K562 (cell line): ENCODE results near the gene STK25. TPM values are rescaled to one million over a fixed set of nuclear protein-coding genes. Genes with fewer than 3 reads are reported as not detected.

ENCODE experiments used
- ATAC-seq: fragments of 200-7000 bp; cut with Tn5 transposase; 3 replicates; pipeline ENCODE4 v1.9.1; 2020; ENCODE audit warnings: moderate library complexity
- BruUV-seq: library from RNA; stranded (reverse); fragments of 400-500 nt; replicated peaks from 2 replicates; lab custom pipeline; 2021; lab: Mats Ljungman, UMichigan
- CTCF ChIA-PET: fragments of 300-600 bp; formaldehyde crosslinking; extraction: SDS; loops from one replicate; lab custom pipeline; 2021; ENCODE audit warnings: low intra/inter-chr PET ratio; lab: Yijun Ruan, JAX
- POLR2A ChIA-PET: fragments of 300-600, 350-650 bp; sonication (Branson Sonifier 250); formaldehyde crosslinking; extraction: SDS; loops from one replicate; lab custom pipeline; 2021; ENCODE audit warnings: antibody characterized with exemption, inconsistent platforms; lab: Yijun Ruan, JAX
- DNase-seq, 4 experiments: peaks; one replicate each; pipeline versions ENCODE4 v3.0.0 to v3.0.0-alpha.2; 2011 to 2018; ENCODE audit warnings: low spot score in 3 of 4, mixed read lengths in 3 of 4; ENCODE audit errors: extremely low read depth in 1 of 4
- FAIRE-seq: peaks from 2 replicates; lab custom pipeline; 2011; peaks lifted over from hg19 to GRCh38; lab: Jason Lieb, UNC
- H2AFZ ChIP-seq: 2 replicates; pipeline ENCODE4 v1.6.0; 2011; ENCODE audit warnings: low read depth, low read length, control low read depth, inconsistent platforms
- H3K27ac ChIP-seq: fragments of 200-600 bp; 3 replicates; pipeline ENCODE4 v1.8.0; 2011; ENCODE audit warnings: low read depth, mild to moderate bottlenecking, control low read depth, inconsistent platforms, low read length, moderate library complexity, mixed read lengths; ENCODE audit errors: extremely low read depth
- H3K27me3 ChIP-seq, 2 experiments: fragments of 300-600 bp in 1 of 2; 2 replicates in 1 of 2; 3 replicates in 1 of 2; pipeline versions ENCODE4 v1.6.0 to v1.8.0; 2011; ENCODE audit warnings: inconsistent platforms in 2 of 2, low read length in 2 of 2, mild to moderate bottlenecking in 1 of 2, mixed read lengths in 1 of 2, moderate library complexity in 1 of 2; ENCODE audit not compliant: control insufficient read depth in 2 of 2, insufficient read depth in 2 of 2
- H3K36me3 ChIP-seq: fragments of 300-600 bp; 3 replicates; pipeline ENCODE4 v1.8.0; 2011; ENCODE audit warnings: mild to moderate bottlenecking, low read length, inconsistent platforms; ENCODE audit not compliant: control insufficient read depth, insufficient read depth
- H3K4me1 ChIP-seq, 2 experiments: fragments of 200-600 bp in 1 of 2; replicated peaks in 1 of 2; 2 replicates in 1 of 2; 3 replicates in 1 of 2; pipeline versions ENCODE4 v1.5.1 to v1.8.0; 2011; ENCODE audit warnings: inconsistent platforms in 2 of 2, low read length in 2 of 2, mild to moderate bottlenecking in 1 of 2, mixed read lengths in 1 of 2, moderate library complexity in 1 of 2; ENCODE audit not compliant: control insufficient read depth in 2 of 2, insufficient read depth in 2 of 2
- H3K4me2 ChIP-seq: 2 replicates; pipeline ENCODE4 v1.6.1; 2011; ENCODE audit warnings: low read length, control low read depth, inconsistent platforms, mixed read lengths; ENCODE audit not compliant: insufficient read depth
- H3K4me3 ChIP-seq: fragments of 200-600 bp; sonication (generic), shearing (Covaris generic); 2 replicates; pipeline ENCODE4 v1.5.1; 2016; ENCODE audit warnings: control low read depth, inconsistent platforms
- H3K79me2 ChIP-seq: fragments of 200-600 bp; 3 replicates; pipeline ENCODE4 v1.8.0; 2011; ENCODE audit warnings: low read length, inconsistent platforms; ENCODE audit not compliant: control insufficient read depth, insufficient read depth
- H3K9ac ChIP-seq, 2 experiments: 2 replicates each; pipeline versions ENCODE4 v1.6.0 to v1.6.1; 2011; ENCODE audit warnings: low read depth in 2 of 2, low read length in 2 of 2, control low read depth in 1 of 2, inconsistent platforms in 1 of 2, mild to moderate bottlenecking in 1 of 2, mixed read lengths in 1 of 2; ENCODE audit not compliant: insufficient read depth in 1 of 2
- H3K9me1 ChIP-seq: one replicate; pipeline ENCODE4 v1.6.0; 2011; ENCODE audit warnings: inconsistent platforms, mild to moderate bottlenecking, low read length, moderate library complexity; ENCODE audit not compliant: control insufficient read depth, insufficient read depth
- H3K9me3 ChIP-seq: replicated peaks from 2 replicates; pipeline ENCODE4 v1.5.1; 2011; ENCODE audit warnings: low read depth, low read length, inconsistent platforms; ENCODE audit not compliant: control insufficient read depth, insufficient read depth
- H4K20me1 ChIP-seq: replicated peaks from 2 replicates; pipeline ENCODE4 v1.6.1; 2011; ENCODE audit warnings: low read length, inconsistent platforms, mixed read lengths; ENCODE audit not compliant: control insufficient read depth, insufficient read depth
- DMBX1 ChIP-seq: fragments of 250-450 bp; sonication (Bioruptor Pico); IDR thresholded peaks from 2 replicates; pipeline ENCODE4 v1.8.0; 2022; ENCODE audit warnings: inconsistent platforms, mild to moderate bottlenecking, moderate library complexity, borderline replicate concordance
- E2F3 ChIP-seq: fragments of 250-450 bp; sonication (Bioruptor Pico); IDR thresholded peaks from 2 replicates; pipeline ENCODE4 v1.4.0; 2020; ENCODE audit warnings: mild to moderate bottlenecking
- FOXA3 ChIP-seq, 2 experiments: fragments of 450-650 bp in 1 of 2; sonication (generic) in 1 of 2; formaldehyde crosslinking; IDR thresholded peaks in 1 of 2; conservative IDR thresholded peaks in 1 of 2; 2 replicates each; pipeline versions ENCODE4 v1.4.0 to v1.8.0; 2020 to 2022; ENCODE audit warnings: mild to moderate bottlenecking in 2 of 2, missing genetic modification reagents in 1 of 2
- GATA2 ChIP-seq: sonication (generic); formaldehyde crosslinking; IDR thresholded peaks from 2 replicates; pipeline ENCODE4 v1.4.0; 2020; ENCODE audit warnings: mild to moderate bottlenecking, missing genetic modification reagents
- HOXB6 ChIP-seq: fragments of 250-450 bp; sonication (Bioruptor Pico); IDR thresholded peaks from 2 replicates; pipeline ENCODE4 v1.5.1; 2022; ENCODE audit warnings: mild to moderate bottlenecking, borderline replicate concordance
- MCM3 ChIP-seq: fragments of 450-650 bp; IDR thresholded peaks from 2 replicates; pipeline ENCODE4 v1.6.1; 2016
- MEIS2 ChIP-seq: fragments of 450-650 bp; IDR thresholded peaks from 2 replicates; pipeline ENCODE4 v1.6.1; 2014; ENCODE audit warnings: mild to moderate bottlenecking; ENCODE audit not compliant: partially characterized antibody
- NR3C1 ChIP-seq: sonication (generic); formaldehyde crosslinking; IDR thresholded peaks from 2 replicates; pipeline ENCODE4 v1.8.1; 2022; ENCODE audit warnings: missing genetic modification reagents
- STAG1 ChIP-seq: sonication (generic); formaldehyde crosslinking; IDR thresholded peaks from 2 replicates; pipeline ENCODE4 v1.5.0; 2020; ENCODE audit warnings: missing genetic modification reagents, borderline replicate concordance
- WHSC1 ChIP-seq: IDR thresholded peaks from one replicate; pipeline ENCODE4 v1.6.1; 2012; ENCODE audit warnings: low read length, control low read depth, inconsistent platforms
- ZNF644 ChIP-seq: fragments of 200-800 bp; sonication (Bioruptor generic); IDR thresholded peaks from 2 replicates; pipeline ENCODE4 v1.6.1; 2016; ENCODE audit warnings: low read depth, missing genetic modification characterization, missing compliant biosample characterization
- ZNF766 ChIP-seq: fragments of 200-800 bp; sonication (Bioruptor generic); conservative IDR thresholded peaks from 2 replicates; pipeline ENCODE4 v1.6.1; 2016; ENCODE audit warnings: missing genetic modification characterization, missing compliant biosample characterization
- WGBS: fragments of 100-300 bp; shearing (Covaris generic); methylation state at CpG from one replicate; pipeline ENCODE4 v1.1.6; 2016; ENCODE audit warnings: low coverage, mixed read lengths; ENCODE audit not compliant: insufficient coverage; ENCODE audit errors: missing lambda C conversion rate; 5-methylcytosine and 5-hydroxymethylcytosine counted together
- in situ Hi-C: fragments of 300-500 bp; cut with MboI; formaldehyde crosslinking; loops from 4 replicates; pipeline ENCODE4 v1.15.0; 2018; ENCODE audit warnings: inconsistent platforms, mixed read lengths
- intact Hi-C: fragments of 100-400 bp; cut with micrococcal nuclease; formaldehyde crosslinking; loops from 2 replicates; pipeline ENCODE4 v1.14.2; 2022
- polyA plus RNA-seq, 8 experiments: library from polyadenylated mRNA; depleted of rRNA in 4 of 8; stranded (reverse) in 5 of 8; unstranded in 3 of 8; fragments of >200 nt; fragmentation: Nextera tagmentation in 2 of 8; fragmentation: Illumina TruSeq in 1 of 8; extraction: Ambion mirVana in 2 of 8; extraction: Trizol in 1 of 8; gene quantifications; 2 replicates each; pipeline versions ENCODE4 v1.2.1 to v1.2.3, GENCODE V29; 2011 to 2014; ENCODE audit warnings: inconsistent platforms in 1 of 8, missing spikeins in 1 of 8
- total RNA-seq, 7 experiments: library from RNA; depleted of rRNA in 6 of 7; stranded (reverse); fragments of >200 nt in 6 of 7; fragmentation: Illumina TruSeq in 2 of 7; extraction: Trizol in 2 of 7; gene quantifications; 2 replicates each; pipeline versions ENCODE4 v1.2.1 to v1.2.3, GENCODE V29; 2011 to 2021; ENCODE audit warnings: low replicate concordance in 1 of 7
- TF ChIP-seq, protein P1 (sequence below): fragments of 250-450 bp; sonication (Bioruptor Pico); IDR thresholded peaks from 2 replicates; pipeline ENCODE4 v1.8.0; 2022; ENCODE audit warnings: moderate library complexity, mild to moderate bottlenecking, inconsistent platforms
- TF ChIP-seq, protein P2 (sequence below): fragments of 250-450 bp; sonication (Bioruptor Pico); IDR thresholded peaks from 2 replicates; pipeline ENCODE4 v1.5.0; 2021
- TF ChIP-seq, protein P3 (sequence below): fragments of 450-650 bp; IDR thresholded peaks from 2 replicates; pipeline ENCODE4 v1.6.1; 2016; ENCODE audit warnings: borderline replicate concordance
- TF ChIP-seq, protein P4 (sequence below): fragments of 250-450 bp; sonication (Bioruptor Pico); IDR thresholded peaks from 2 replicates; pipeline ENCODE4 v1.8.0; 2021; ENCODE audit warnings: moderate library complexity, mild to moderate bottlenecking, inconsistent platforms

The STK25 gene
- total and polyA plus RNA-seq, 9 of the 15 experiments (the other 6 are each of a cell fraction or from before 2014, with no cell fraction given) = 5.4 to 177 (median 116) TPM

DNA sequence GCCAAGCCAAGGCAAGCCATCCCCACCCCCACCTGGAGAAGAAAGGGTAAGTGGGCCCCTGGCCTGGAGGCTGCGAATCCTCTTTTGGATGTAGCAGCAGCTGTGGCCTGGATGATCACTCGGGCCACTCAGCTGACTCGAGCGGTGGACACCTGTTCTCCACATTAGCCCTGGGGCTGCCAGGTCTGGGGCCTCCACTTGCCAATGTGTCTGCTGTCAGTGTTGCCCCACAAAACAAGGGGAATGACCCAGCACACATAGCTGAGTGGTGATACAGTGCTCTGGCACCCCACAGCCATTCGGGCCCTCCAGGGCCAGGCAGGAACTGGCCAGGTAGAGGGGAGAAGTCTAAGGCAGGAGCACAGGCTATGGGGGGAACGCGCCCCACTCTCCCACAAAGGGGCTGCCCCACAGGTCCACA lies 2.6 kb downstream of the STK25 start:
- intact Hi-C loops (no loop called here), in situ Hi-C loops (no loop called here)
- H3K9me3 ChIP-seq = no peaks in the 10 kb centered on the region
- no peaks in the 10 kb centered on the region for H4K20me1 ChIP-seq
- H3K79me2 ChIP-seq = peaks cover 52% of the 10 kb centered on the region
- FAIRE-seq (no peak), ATAC-seq (no peak), DNase-seq (peak in 1 of 4 experiments; percentile 13)
- H2AFZ ChIP-seq = no peak overlapping the region
- H3K4me2 ChIP-seq = no peak overlapping the region
- WGBS = 100% methylated on average over 1 of the region's 7 CpGs
- no peak overlapping the region for H3K27ac ChIP-seq
- peak overlapping the region in 1 of 2 experiments; percentile 85; a peak in 2 of 4 replicates for H3K9ac ChIP-seq
- TF ChIP-seq STAG1 = no peak
- no peak for TF ChIP-seq FOXA3 (CRISPR knock-in tag; conservative IDR thresholded peaks at IDR 0.05 in 1 of 2, IDR thresholded peaks at IDR 0.05 in 1 of 2)
- TF ChIP-seq, protein P1, sequence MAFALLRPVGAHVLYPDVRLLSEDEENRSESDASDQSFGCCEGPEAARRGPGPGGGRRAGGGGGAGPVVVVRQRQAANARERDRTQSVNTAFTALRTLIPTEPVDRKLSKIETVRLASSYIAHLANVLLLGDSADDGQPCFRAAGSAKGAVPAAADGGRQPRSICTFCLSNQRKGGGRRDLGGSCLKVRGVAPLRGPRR = no peak
- TF ChIP-seq ZNF644 (tag) = no peak
- TF ChIP-seq, protein P2, sequence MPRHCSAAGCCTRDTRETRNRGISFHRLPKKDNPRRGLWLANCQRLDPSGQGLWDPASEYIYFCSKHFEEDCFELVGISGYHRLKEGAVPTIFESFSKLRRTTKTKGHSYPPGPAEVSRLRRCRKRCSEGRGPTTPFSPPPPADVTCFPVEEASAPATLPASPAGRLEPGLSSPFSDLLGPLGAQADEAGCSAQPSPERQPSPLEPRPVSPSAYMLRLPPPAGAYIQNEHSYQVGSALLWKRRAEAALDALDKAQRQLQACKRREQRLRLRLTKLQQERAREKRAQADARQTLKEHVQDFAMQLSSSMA = no peak
- TF ChIP-seq ZNF766 (CRISPR knock-in tag) = no peak
- TF ChIP-seq E2F3 (CRISPR knock-in tag) = no peak
- TF ChIP-seq, protein P3, sequence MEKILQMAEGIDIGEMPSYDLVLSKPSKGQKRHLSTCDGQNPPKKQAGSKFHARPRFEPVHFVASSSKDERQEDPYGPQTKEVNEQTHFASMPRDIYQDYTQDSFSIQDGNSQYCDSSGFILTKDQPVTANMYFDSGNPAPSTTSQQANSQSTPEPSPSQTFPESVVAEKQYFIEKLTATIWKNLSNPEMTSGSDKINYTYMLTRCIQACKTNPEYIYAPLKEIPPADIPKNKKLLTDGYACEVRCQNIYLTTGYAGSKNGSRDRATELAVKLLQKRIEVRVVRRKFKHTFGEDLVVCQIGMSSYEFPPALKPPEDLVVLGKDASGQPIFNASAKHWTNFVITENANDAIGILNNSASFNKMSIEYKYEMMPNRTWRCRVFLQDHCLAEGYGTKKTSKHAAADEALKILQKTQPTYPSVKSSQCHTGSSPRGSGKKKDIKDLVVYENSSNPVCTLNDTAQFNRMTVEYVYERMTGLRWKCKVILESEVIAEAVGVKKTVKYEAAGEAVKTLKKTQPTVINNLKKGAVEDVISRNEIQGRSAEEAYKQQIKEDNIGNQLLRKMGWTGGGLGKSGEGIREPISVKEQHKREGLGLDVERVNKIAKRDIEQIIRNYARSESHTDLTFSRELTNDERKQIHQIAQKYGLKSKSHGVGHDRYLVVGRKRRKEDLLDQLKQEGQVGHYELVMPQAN = no peak
- TF ChIP-seq MCM3 = no peak
- TF ChIP-seq GATA2 (CRISPR knock-in tag) = no peak
- no peak for TF ChIP-seq MEIS2
- TF ChIP-seq, protein P4, sequence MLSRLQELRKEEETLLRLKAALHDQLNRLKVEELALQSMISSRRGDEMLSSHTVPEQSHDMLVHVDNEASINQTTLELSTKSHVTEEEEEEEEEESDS = no peak
- TF ChIP-seq NR3C1 (CRISPR knock-in tag) = no peak
- TF ChIP-seq WHSC1 = no peak
- TF ChIP-seq HOXB6 (CRISPR knock-in tag) = no peak
- TF ChIP-seq DMBX1 (CRISPR knock-in tag) = no peak
- peaks cover 3% of the 10 kb centered on the region for H3K9me1 ChIP-seq
- peaks cover 27% of the 10 kb centered on the region; the same call in 2 of the 3 replicates for H3K36me3 ChIP-seq
- CTCF ChIA-PET = no interaction called here
- POLR2A ChIA-PET = interaction anchor here (1.0 to 2.0 kb wide), 2 partner anchors 13 to 16 kb away, joined by 3 to 4 read pairs; no protein-coding TSS in a partner anchor
- no peak overlapping the region for H3K4me3 ChIP-seq
- H3K27me3 ChIP-seq = no peaks in the 10 kb centered on the region
- BruUV-seq = no TSS peak
- H3K4me1 ChIP-seq = peaks cover 13 to 39% of the 10 kb centered on the region in 2 experiments; a peak in 4 of 5 replicates
